Stomach (tissue), 9 donors: ENCODE data around the gene CD53. TPM values are rescaled to one million over a fixed set of nuclear protein-coding genes. Genes with fewer than 3 reads are reported as not detected.

Experiments used
- DNase-seq, 2 donors: peaks; one replicate each; pipeline versions ENCODE4 v3.0.0 to v3.0.0-alpha.2; 2013 to 2019
- H3K27ac ChIP-seq, 5 donors: fragments of 200-600 bp in 4 of 5; sonication (generic) in 4 of 5; one replicate each; pipeline ENCODE4 v1.5.1; 2013 to 2019; ENCODE audit warnings: mild to moderate bottlenecking in 1 of 5, moderate library complexity in 1 of 5
- H3K27me3 ChIP-seq, 3 donors: fragments of 200-600 bp; sonication (generic); one replicate each; pipeline ENCODE4 v1.5.1; 2017 to 2019; ENCODE audit warnings: mixed run types in 1 of 3
- H3K36me3 ChIP-seq, 4 donors: fragments of 200-600 bp; sonication (generic); 1 replicate in 3 of 4; 2 replicates in 1 of 4; pipeline ENCODE4 v1.5.1; 2016 to 2019
- H3K4me1 ChIP-seq, 4 donors: fragments of 200-600 bp; sonication (generic); one replicate each; pipeline ENCODE4 v1.5.1; 2016 to 2019
- H3K4me3 ChIP-seq, 4 donors: fragments of 200-600 bp; sonication (generic) in 3 of 4; one replicate each; pipeline ENCODE4 v1.5.1; 2016 to 2019; ENCODE audit warnings: mild to moderate bottlenecking in 1 of 4
- H3K9me3 ChIP-seq, 4 donors: fragments of 200-600 bp; sonication (generic); one replicate each; pipeline ENCODE4 v1.5.1; 2016 to 2019
- EP300 ChIP-seq: sonication (generic); formaldehyde crosslinking; IDR thresholded peaks from one replicate; pipeline ENCODE4 v1.6.1; 2017; ENCODE audit warnings: antibody characterized with exemption
- POLR2A ChIP-seq, 4 donors: fragments of 450-650 bp; IDR thresholded peaks; one replicate each; pipeline ENCODE4 v1.6.1; 2016; ENCODE audit warnings: antibody characterized with exemption in 4 of 4, control low read depth in 2 of 4, mild to moderate bottlenecking in 1 of 4, moderate library complexity in 1 of 4
- POLR2AphosphoS5 ChIP-seq, 3 donors: sonication (generic); formaldehyde crosslinking; IDR thresholded peaks; one replicate each; pipeline ENCODE4 v1.6.1; 2016; ENCODE audit warnings: antibody characterized with exemption in 3 of 3
- WGBS, 5 donors: extraction: QIAGEN DNeasy Blood & Tissue Kit in 3 of 5; methylation state at CpG; one replicate each; pipeline versions ENCODE4 v1.1.5 to v1.1.7; 2013 to 2018; 5-methylcytosine and 5-hydroxymethylcytosine counted together
- intact Hi-C: fragments of 100-400 bp; cut with DNase I; formaldehyde crosslinking; loops from one replicate; pipeline ENCODE4 v1.15.1; 2023; ENCODE audit warnings: low total_unique reads
- polyA plus RNA-seq, 3 donors: library from polyadenylated mRNA; stranded (reverse); fragments of 200-250 nt; gene quantifications; one replicate each; pipeline ENCODE4 v1.2.3, GENCODE V29; 2013
- total RNA-seq, 5 donors: library from RNA; depleted of rRNA; stranded (reverse); fragments of >200 nt; gene quantifications; one replicate each; pipeline versions ENCODE4 v1.1.0 to v1.2.3, GENCODE V29; 2014 to 2016
- TF ChIP-seq, protein P1 (sequence below), 7 experiments: fragments of 450-650 bp in 4 of 7; fragments of 200-600 bp in 3 of 7; sonication (generic) in 3 of 7; IDR thresholded peaks; one replicate each; pipeline ENCODE4 v1.5.1; 2016 to 2019; ENCODE audit warnings: antibody characterized with exemption in 7 of 7, control low read depth in 2 of 7, mild to moderate bottlenecking in 1 of 7
- donor health status: healthy with polysubstance abuse.
- donor health status: Bipolar disorder and iron deficiency.
- donor health status: healthy.

CD53 gene
- total and polyA plus RNA-seq, 8 donors = 3.1 to 70.6 (median 23.0) TPM; not detected in 1

DNA sequence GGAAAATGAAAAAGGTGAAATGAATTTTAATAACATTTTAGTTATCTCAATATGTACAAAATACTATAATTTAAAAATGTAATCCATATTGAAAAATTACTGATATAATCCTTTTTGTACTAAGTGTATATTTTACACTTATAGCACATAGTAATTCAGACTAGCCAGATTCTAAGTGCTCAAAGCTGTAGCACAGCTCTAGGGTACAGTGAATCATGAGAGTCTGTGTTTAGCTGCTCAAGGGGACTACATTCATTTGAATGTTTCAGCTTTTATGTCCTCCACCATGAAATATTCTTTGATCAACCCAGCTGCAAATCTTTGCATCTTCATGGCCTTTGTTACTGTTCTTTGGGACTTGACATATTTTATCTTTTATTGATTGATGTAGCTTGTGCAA is 15.7 kb downstream of the CD53 start:
- Histone ChIP-seq H3K27me3 (no peaks in the 10 kb centered on the region), H3K9me3 (no peaks in the 10 kb centered on the region), H3K4me3 (no peak overlapping the region), H3K4me1 (no peaks in the 10 kb centered on the region), H3K36me3 (peaks cover 0 to 7% (median 4%) of the 10 kb centered on the region in 4 donors), H3K27ac (no peak overlapping the region)
- TF ChIP-seq EP300 (no peak), POLR2A (IDR thresholded peaks at IDR 0.05) (no peak), POLR2AphosphoS5 (IDR thresholded peaks at IDR 0.05) (no peak)
- TF ChIP-seq, protein P1, sequence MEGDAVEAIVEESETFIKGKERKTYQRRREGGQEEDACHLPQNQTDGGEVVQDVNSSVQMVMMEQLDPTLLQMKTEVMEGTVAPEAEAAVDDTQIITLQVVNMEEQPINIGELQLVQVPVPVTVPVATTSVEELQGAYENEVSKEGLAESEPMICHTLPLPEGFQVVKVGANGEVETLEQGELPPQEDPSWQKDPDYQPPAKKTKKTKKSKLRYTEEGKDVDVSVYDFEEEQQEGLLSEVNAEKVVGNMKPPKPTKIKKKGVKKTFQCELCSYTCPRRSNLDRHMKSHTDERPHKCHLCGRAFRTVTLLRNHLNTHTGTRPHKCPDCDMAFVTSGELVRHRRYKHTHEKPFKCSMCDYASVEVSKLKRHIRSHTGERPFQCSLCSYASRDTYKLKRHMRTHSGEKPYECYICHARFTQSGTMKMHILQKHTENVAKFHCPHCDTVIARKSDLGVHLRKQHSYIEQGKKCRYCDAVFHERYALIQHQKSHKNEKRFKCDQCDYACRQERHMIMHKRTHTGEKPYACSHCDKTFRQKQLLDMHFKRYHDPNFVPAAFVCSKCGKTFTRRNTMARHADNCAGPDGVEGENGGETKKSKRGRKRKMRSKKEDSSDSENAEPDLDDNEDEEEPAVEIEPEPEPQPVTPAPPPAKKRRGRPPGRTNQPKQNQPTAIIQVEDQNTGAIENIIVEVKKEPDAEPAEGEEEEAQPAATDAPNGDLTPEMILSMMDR (IDR thresholded peaks at IDR 0.05) = no peak
- intact Hi-C loops = no loop called here
- DNase-seq = no peak

DNA sequence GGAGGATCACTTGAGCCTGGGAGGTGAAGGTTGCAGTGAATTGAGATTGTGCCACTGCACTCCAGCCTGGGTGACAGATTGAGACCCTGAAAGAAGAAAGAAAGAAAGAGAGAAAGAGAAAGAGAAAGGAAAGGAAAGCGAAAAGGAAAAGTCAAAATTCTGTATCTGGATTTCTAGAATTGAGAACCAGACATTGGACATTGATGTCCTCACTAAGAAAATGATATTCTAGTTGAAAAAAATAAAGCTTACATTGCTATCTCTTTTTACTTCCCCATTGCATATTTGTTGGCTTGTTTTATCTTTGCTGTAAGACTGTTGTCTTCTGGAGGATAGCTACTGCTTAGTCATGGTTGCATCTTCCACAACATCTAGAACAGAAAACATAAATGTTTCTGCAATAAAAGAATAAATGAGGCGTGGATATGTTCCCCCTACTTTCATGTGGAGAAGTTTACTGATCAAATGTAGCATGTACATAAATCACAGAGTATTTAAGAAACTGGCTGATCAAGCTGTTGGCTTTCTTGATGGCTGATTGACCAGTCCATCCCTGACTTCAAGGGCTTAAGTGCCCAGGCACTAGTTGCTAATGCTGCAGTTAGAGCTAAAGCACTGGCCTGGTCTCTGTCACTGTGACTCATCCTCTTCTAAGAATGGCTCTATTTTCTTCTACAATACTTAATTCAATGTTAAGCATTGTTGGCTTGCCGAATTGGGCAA is 17.7 kb downstream of the CD53 start:
- no peaks in the 10 kb centered on the region for H3K27me3 ChIP-seq
- no peak for DNase-seq
- no peak overlapping the region for H3K4me3 ChIP-seq
- H3K27ac ChIP-seq = no peak overlapping the region
- intact Hi-C loops = no loop called here
- H3K9me3 ChIP-seq = no peaks in the 10 kb centered on the region
- H3K36me3 ChIP-seq = peaks cover 0 to 17% (median 7%) of the 10 kb centered on the region in 4 donors
- 73 to 82% (median 77%) methylated on average over 3 of the region's 3 CpGs for WGBS, 5 donors
- H3K4me1 ChIP-seq = no peaks in the 10 kb centered on the region
- TF ChIP-seq, protein P1 (IDR thresholded peaks at IDR 0.05) = no peak
- TF ChIP-seq POLR2A (IDR thresholded peaks at IDR 0.05) (no peak), EP300 (no peak), POLR2AphosphoS5 (IDR thresholded peaks at IDR 0.05) (no peak)

DNA sequence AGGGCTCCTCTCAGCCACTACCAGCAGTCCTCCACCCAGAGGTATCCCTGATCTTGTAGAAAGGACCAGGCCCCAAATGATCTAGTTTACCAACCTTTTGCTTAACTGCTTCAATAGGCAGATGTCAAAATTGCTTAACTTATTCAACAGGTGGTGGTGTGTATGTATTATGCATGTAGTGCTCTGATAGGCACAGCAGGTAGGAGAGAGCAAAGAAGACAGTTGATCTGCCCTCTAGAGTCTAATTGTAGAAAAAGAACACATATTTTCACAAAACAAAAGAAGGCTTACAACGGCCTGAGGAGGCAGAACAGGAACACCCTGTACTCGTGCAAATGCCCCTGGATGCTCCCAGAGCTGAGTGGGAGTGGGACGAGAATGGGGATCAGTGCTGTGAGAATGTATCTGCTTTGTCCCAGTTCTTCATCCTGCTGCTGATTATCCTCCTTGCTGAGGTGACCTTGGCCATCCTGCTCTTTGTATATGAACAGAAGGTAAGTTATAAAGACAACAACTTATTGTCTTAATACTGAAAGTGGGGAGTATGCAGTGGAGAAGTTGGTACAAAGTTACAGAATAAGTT is 21.1 kb downstream of the CD53 start:
- Histone ChIP-seq H3K4me1 (no peaks in the 10 kb centered on the region), H3K9me3 (no peaks in the 10 kb centered on the region), H3K27me3 (no peaks in the 10 kb centered on the region), H3K27ac (no peak overlapping the region), H3K4me3 (no peak overlapping the region), H3K36me3 (peaks cover 0 to 17% (median 7%) of the 10 kb centered on the region in 4 donors)
- intact Hi-C loops = no loop called here
- TF ChIP-seq, protein P1 (IDR thresholded peaks at IDR 0.05) = no peak
- TF ChIP-seq EP300 = no peak
- TF ChIP-seq POLR2A (IDR thresholded peaks at IDR 0.05) = no peak
- no peak for TF ChIP-seq POLR2AphosphoS5 (IDR thresholded peaks at IDR 0.05)
- no peak for DNase-seq
- 35 to 47% (median 43%) methylated on average over 3 of the region's 3 CpGs for WGBS, 5 donors

DNA sequence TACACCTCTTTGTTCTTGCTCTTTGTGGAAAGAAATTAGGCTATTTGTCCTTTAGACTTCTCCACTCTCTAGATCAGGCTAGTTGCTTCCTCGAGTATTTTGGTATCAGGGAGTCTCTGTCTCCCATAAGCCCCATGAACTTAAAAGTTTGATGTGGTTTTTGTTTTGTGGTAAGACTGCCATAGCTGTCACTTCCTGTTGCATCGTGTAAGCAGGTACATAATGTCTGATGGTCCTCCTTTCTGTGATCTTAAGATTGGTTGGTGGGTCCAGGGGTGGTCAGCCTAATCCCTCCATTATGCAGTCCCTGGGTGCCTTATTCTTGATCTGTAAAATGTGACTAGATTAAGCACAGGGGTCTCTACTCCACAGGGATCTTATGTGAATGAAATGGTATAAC is 23.1 kb downstream of the CD53 start:
- WGBS, 5 donors = 50 to 70% (median 51%) methylated on average over 2 of the region's 2 CpGs
- Histone ChIP-seq H3K36me3 (peaks cover 0 to 24% (median 9%) of the 10 kb centered on the region in 4 donors), H3K4me1 (no peaks in the 10 kb centered on the region), H3K27me3 (no peaks in the 10 kb centered on the region), H3K9me3 (no peaks in the 10 kb centered on the region), H3K27ac (no peak overlapping the region), H3K4me3 (no peak overlapping the region)
- DNase-seq = no peak
- intact Hi-C loops = no loop called here
- TF ChIP-seq EP300 = no peak
- TF ChIP-seq POLR2A (IDR thresholded peaks at IDR 0.05) = no peak
- TF ChIP-seq POLR2AphosphoS5 (IDR thresholded peaks at IDR 0.05) = no peak
- TF ChIP-seq, protein P1 (IDR thresholded peaks at IDR 0.05) = no peak
